ENCODE results near the gene ABAT. TPM values are rescaled to one million over a fixed set of nuclear protein-coding genes. Genes with fewer than 3 reads are reported as not detected.
A peak's percentile ranks its signal among the peaks of the same experiment; 100 is the strongest.
"Not testable (repeated sequence)": the region's sequence is repeated elsewhere in the genome, so short reads cannot be mapped to it uniquely, and the experiment has no call there.

The ABAT gene
- total RNA-seq, 1 donor from 2014 or later, result 3.4 TPM

GRCh38 chr16:8704098-8704497, 29.7 kb downstream of the ABAT start:
- no peak for DNase-seq
- intact Hi-C loops (cut with DNase I), result no loop called here
- ATAC-seq (ENCODE audit: poor library complexity), result no peak

- intact Hi-C loops (cut with DNase I); ATAC-seq (ENCODE audit: poor library complexity); DNase-seq: not testable (repeated sequence)
Observed at GRCh38 chr16:8705100-8705822, 30.8 kb downstream of the ABAT start.

- intact Hi-C loops (cut with DNase I), result no loop called here
- no peak for ATAC-seq (ENCODE audit: poor library complexity)
- no peak for DNase-seq
Observed at GRCh38 chr16:8708536-8708935, 34.1 kb downstream of the ABAT start.

GRCh38 chr16:8712589-8713361, 38.4 kb downstream of the ABAT start:
- no peak for ATAC-seq (ENCODE audit: poor library complexity)
- no peak for DNase-seq
- intact Hi-C loops (cut with DNase I), result no loop called here

- intact Hi-C loops (cut with DNase I), result no loop called here
- ATAC-seq (ENCODE audit: poor library complexity) (no peak), DNase-seq (no peak)
Observed at GRCh38 chr16:8713635-8714172, 39.3 kb downstream of the ABAT start.

- intact Hi-C loops (cut with DNase I), result no loop called here
- DNase-seq (no peak), ATAC-seq (ENCODE audit: poor library complexity) (no peak)
Observed at GRCh38 chr16:8714174-8714573, 39.8 kb downstream of the ABAT start.

- ATAC-seq (ENCODE audit: poor library complexity) (no peak), DNase-seq (no peak)
- intact Hi-C loops (cut with DNase I), result no loop called here
Observed at GRCh38 chr16:8714807-8715206, 40.4 kb downstream of the ABAT start.

GRCh38 chr16:8716052-8716451, 41.6 kb downstream of the ABAT start:
- ATAC-seq (ENCODE audit: poor library complexity) (no peak), DNase-seq (no peak)
- intact Hi-C loops (cut with DNase I), result no loop called here

GRCh38 chr16:8716592-8716991, 42.2 kb downstream of the ABAT start:
- ATAC-seq (ENCODE audit: poor library complexity), result no peak
- intact Hi-C loops (cut with DNase I), result no loop called here
- no peak for DNase-seq

- intact Hi-C loops (cut with DNase I), result no loop called here
- DNase-seq, result no peak
- ATAC-seq (ENCODE audit: poor library complexity), result no peak
Observed at GRCh38 chr16:8717469-8717868, 43.1 kb downstream of the ABAT start.

- DNase-seq, result no peak
Observed at GRCh38 chr16:8717892-8718415, 43.5 kb downstream of the ABAT start.

GRCh38 chr16:8718851-8719680, 44.6 kb downstream of the ABAT start:
- ATAC-seq (ENCODE audit: poor library complexity), result no peak
- intact Hi-C loops (cut with DNase I), result no loop called here
- no peak for DNase-seq

More at GRCh38 chr16:8717892-8718415, 43.5 kb downstream of the ABAT start:
- intact Hi-C loops (cut with DNase I), result no loop called here
- no peak for ATAC-seq (ENCODE audit: poor library complexity)

- ATAC-seq (ENCODE audit: poor library complexity) (peak; percentile 70), DNase-seq (no peak)
Observed at GRCh38 chr16:8720080-8720966, 45.9 kb downstream of the ABAT start.

GRCh38 chr16:8720967-8721308, 46.5 kb downstream of the ABAT start:
- intact Hi-C loops (cut with DNase I), result no loop called here
- ATAC-seq (ENCODE audit: poor library complexity), result no peak

More at GRCh38 chr16:8720080-8720966, 45.9 kb downstream of the ABAT start:
- intact Hi-C loops (cut with DNase I), result no loop called here

GRCh38 chr16:8721336-8722024, 47.1 kb downstream of the ABAT start:
- ATAC-seq (ENCODE audit: poor library complexity) (no peak), DNase-seq (no peak)
- intact Hi-C loops (cut with DNase I), result no loop called here

More at GRCh38 chr16:8720967-8721308, 46.5 kb downstream of the ABAT start:
- no peak for DNase-seq

- intact Hi-C loops (cut with DNase I), result no loop called here
- DNase-seq (no peak), ATAC-seq (ENCODE audit: poor library complexity) (no peak)
Observed at GRCh38 chr16:8722025-8722348, 47.6 kb downstream of the ABAT start.

GRCh38 chr16:8725513-8726178, 51.2 kb downstream of the ABAT start:
- intact Hi-C loops (cut with DNase I), result no loop called here
- ATAC-seq (ENCODE audit: poor library complexity), result no peak
- no peak for DNase-seq

Data from Right ventricle myocardium superior (tissue), 1 donor.